GM19467 (cell line): ENCODE results near the gene PPP4R3B.
"Not testable (repeated sequence)": the region's sequence is repeated elsewhere in the genome, so short reads cannot be mapped to it uniquely, and the experiment has no call there.

ENCODE experiments used
- ATAC-seq: cut with Tn5 transposase; IDR thresholded peaks from one replicate; pipeline ENCODE4 v1.9.1; 2021; ENCODE audit warnings: mild to moderate bottlenecking, moderate library complexity; ENCODE audit not compliant: unreplicated experiment

PPP4R3B gene

DNA sequence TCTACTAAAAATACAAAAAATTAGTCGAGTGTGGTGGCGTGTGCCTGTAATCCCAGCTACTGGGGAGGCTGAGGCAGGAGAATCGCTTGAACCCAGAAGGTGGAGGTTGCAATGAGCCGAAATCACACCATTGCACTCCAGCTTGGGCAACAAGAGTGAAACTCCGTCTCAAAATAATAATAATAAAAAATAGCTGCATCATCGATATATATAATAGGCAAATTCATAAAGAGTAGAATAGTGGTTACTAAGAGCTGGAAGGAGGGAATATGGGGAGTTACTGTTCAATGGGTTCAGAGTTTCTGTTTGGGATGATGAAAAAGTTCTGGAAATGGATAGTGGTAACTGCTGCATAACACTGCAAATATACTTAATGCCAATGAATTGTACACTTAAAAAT is 20.6 kb downstream of the PPP4R3B start:
- not testable (repeated sequence) for ATAC-seq

DNA sequence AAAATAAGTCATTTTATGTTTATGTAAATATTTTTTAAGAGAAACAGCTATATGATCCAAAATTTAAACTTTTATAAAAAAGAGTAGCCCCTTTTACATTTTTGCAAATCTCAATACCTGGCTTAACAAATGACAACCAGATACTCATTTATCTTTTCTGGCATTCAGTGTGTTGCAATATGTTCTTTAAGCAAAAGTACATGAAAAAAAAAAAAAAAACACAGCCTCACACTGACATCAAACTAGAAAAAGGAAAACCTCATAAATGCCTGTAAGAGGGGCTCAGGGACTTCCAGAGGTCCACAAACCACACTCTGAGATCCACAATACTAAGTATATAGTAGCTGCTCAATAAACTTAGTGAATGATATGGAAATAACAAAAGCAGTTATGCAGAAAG is 21.9 kb downstream of the PPP4R3B start:
- no peak for ATAC-seq

DNA sequence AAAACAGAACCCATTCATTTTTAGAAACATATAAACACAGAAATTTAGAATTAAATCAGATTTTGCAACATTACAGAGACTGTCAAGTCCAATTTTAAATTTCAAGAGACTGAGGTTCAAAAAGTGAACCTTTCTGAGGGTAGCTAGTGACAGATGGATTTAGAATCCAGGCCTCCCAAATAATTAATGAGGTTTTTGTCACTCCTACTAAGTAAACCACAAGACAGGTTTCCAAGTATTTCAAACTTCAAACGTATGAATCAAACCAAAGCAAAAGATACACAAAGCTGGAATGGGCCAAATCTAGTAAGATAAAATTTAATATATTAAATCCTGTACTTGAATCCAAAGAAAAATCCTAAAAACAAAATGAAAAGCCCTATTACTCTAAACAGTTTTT is 25.3 kb downstream of the PPP4R3B start:
- ATAC-seq, result no peak

DNA sequence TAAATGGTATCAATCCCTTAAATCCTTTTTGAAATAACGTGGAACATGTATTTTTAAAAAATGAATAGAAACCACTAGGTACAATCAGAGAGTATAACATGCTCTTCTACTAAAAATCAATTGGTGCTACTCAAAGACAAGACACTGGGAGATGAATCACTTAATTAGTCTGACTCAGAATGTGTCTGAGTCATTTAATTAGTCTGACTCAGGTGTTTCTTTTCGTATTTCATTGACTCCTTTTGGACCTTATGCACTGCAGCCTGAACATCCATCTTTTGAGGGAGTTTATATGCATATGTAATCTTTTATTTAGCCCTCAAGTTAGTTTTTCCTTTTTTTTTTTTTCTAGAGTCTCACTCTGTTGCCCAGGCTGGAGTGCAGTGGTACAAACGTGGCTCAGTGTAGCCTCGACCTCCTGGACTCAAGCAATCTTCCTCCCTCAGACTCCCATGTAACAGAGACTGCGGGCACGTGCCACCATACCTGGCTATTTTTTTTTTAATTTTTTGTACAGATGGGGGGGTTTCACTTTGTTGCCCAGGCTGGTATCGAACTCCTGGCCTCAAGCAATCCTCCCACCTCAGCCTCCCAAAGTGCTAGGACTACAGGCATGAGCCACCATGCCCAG is 26.5 kb downstream of the PPP4R3B start:
- no peak for ATAC-seq

DNA sequence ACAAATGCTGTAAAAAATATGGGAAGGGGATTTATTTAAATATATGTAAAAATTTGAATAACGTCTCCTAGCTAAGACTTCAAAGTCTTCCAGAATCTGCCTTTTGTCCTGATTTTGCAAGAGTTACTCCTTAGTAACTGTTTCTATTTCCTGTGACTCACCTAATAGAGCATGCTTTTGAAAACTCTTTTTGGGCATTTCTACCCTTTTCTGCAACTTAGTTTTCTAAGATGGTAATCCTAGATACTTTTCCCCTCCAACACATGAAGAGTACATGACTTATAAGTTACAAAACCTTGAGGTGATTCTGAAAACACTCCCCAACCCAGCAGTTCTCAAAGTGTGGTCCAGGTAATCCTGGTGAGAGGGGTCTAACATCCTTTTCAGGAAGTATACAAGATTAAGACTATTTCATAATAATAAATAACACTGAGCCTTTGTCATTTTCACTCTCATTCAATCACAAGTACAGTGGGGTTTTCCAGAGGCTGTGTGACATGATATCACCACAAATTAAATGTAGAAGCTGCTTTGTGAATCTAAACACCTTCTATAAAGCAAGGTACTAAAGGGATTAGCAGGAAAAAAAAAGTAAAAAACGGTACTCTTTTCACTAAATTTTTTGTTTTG is 31.9 kb downstream of the PPP4R3B start:
- no peak for ATAC-seq

DNA sequence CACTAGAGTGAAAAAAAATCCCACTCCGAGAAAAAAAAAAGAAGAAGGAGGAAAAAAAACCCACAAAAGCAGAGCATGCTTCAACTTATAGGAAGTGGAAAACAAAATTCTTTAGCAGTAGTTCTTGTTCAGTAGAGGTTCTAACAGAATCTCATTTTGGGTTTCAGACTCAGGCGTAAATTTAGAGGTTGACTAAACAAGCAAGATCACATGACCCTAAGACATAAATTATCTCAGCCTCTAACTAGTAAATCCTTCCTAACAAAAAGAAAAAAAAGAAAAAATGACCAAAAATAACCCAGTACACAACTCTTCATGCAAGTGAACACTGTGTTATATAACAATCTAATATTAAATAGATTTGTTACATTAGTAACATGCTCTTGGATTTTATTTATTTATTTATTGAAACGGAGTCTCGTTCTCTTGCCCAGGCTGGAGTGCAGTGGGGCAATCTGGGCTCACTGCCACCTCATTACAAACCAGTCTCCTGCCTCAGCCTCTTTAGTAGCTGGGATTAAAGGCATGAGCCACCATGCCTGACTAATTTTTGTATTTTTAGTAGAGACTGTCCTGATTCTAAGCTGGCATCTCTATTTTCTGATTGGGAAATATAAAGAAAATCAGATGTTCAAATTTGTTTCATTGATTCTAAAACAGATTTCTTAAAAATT is 35.4 kb downstream of the PPP4R3B start:
- ATAC-seq, result no peak

DNA sequence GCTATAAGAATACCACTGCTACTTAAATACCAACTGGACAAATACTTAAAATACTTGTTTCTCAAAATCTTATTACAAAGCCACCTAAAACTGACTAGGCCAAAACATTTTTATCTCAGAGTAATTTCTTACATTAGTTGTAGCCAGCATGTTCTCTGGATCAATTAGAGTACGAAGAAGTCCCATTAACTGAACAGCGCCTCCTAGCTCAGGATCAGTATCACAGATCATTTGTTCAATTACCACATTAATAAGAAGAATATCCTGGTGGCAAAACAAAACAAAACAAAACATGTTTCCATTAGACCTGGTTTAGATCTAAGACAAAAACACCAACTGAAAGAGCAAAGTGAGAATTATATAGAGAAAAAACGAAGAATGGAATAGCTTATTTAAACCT is 36.0 kb downstream of the PPP4R3B start:
- no peak for ATAC-seq

DNA sequence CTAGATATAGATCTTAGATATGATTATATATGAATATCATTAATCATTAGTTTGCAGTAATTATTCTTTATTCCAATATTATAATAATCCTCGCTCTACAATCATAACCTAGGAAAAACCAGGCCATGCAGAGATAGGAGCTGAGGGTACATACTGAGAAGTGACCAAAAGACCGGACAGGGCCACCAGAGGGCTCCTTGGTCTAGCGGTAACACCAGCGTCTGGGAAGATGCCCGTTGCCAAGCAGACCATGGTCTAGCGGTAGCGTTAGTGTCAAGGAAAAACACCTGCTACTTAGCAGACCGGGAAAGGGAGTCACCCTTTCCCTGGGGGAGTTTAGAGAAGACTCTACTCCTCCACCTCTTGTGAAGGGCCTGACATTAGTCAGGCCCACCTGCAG is 48.4 kb downstream of the PPP4R3B start:
- not testable (repeated sequence) for ATAC-seq

DNA sequence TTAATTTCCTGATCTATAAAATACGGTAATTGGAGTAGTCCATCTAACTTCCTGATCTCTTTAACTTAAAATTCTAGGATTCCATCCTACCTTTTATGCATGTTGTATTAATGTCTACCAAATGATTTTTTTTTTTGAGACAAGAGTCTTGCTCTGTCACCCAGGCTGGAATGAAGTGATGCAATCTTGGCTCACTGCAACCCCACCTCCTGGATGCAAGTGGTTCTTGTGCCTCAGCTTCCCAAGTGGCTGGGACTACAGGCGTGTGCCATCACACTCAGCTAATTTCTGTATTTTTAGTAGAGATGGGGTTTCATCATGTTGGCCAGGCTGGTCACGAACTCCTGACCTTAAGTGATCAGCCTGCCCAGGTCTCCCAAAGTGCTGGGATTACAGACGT is 50.1 kb downstream of the PPP4R3B start:
- ATAC-seq, result no peak

DNA sequence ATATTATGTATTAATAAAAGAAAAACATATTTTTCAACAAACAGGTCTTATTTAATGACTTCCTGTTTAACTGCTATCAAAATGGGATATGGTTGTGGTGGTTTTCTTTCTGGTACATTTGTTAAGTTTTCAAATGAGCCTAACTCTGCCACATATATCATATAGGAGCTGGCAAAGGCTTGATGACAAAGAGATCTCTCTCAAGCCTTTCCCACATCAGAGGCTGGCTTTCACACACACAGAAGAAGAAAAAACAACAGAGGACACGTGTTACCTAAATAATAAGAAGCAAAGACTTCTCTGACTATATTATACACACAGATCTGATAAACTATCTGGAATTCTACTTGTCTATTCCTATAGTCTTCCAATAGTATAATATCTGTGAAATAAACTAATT is 51.8 kb downstream of the PPP4R3B start:
- ATAC-seq, result no peak

DNA sequence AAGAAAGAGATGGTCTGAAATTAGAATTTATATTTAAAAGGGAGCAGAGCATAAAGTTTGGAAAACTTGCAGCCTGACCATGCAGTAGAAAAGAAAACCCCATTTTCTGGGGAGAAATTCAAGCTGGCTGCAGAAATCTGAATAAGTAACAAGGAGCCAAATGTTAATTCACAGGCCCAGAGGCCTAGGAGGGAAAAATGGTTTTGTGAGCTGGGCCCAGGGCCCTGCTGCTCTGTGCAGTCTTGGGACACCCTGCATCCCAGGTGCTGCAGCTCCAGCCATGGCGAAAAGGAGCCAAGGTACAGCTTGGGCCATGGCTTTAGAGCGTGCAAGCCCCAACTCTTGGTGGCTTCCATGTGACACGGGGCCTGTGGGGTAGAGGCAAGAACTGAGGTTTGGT is 56.6 kb downstream of the PPP4R3B start:
- ATAC-seq, result no peak

DNA sequence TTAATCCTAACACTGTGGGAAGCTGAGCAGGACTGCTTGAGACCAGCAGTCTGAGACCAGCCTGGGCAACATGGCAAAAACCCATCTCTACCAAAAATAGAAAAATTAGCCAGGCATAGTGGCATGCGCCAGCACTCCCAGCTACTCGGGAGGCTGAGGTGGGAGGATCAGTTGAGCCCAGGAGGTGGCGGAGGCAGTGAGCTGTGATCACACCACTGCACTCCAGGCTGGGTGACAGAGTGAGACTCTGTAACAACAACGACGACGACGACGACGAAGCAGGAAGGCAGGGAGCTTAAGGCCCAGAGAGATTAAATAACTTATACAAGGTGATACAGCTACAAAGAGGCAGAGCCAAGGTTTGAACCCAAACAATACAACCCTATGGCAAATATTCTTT is 60.6 kb downstream of the PPP4R3B start:
- no peak for ATAC-seq

DNA sequence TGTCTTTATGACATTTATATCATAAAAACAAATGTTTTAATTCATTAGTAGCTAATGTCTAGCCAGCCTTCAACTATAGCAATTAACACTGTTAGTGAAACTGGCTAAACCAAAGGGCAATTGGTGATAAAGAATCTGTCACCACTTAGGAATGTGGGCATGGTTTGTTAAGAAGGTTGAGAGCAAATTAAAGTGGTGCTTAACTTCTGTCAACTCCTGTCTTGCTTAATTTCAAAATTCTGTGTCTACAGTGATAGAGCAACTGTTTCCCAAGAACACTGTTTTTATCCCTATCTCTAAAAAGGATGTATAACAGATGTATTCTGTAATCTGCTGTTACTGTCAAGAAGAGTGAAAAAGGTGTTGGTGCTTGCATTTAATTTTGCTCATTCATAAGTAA is 61.4 kb downstream of the PPP4R3B start:
- ATAC-seq, result no peak

DNA sequence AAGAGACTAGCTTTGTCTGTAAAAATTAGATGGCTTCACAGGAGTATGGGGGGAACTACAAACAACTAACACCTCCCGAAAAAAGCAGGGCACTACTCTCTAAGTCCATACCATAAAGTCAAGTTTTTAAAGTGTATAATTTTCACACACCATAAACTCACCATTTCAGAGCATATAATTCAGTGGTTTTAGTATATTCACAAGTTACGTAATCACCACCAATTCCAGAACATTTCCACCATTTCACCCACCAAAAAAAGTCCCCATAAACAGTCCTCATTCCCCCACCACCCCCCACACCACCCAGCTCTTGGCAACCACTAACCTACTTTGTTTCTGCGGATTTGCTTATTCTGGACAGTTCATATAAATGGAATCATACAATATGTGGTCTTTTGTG is 64.1 kb downstream of the PPP4R3B start:
- ATAC-seq, result no peak

DNA sequence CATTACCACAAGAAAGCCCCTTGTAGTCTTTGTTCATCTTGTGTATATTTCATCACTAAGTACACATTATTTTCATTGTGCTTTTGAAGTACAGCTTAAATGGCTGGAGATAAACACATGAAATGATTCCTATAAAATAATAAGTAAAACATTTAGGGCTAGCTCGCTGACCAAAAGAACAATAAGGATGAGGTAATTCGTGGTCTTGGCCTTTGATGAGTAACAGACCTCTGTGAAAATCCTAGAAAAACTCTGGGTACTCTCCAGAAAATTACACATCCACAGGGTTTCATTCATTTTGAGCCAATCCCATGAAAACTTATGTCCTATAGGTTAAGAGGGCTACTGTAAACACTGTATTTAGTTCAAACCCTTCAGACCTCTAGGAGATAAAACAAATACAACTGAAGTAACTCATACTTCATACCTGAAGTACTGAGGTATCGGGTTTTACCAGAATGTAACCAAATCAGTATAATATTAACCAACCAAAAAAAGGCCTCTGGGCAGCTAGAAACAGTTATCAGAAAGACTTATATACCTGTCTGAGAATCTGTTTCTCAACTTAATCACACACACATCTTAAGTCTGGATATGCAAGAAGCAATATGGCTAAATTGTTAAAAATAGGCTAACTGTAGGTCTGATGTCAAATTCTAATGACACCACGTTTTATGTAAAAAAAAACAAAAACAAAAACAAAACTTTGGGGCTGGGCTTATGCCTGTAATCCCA is 66.9 kb downstream of the PPP4R3B start:
- ATAC-seq, result no peak

DNA sequence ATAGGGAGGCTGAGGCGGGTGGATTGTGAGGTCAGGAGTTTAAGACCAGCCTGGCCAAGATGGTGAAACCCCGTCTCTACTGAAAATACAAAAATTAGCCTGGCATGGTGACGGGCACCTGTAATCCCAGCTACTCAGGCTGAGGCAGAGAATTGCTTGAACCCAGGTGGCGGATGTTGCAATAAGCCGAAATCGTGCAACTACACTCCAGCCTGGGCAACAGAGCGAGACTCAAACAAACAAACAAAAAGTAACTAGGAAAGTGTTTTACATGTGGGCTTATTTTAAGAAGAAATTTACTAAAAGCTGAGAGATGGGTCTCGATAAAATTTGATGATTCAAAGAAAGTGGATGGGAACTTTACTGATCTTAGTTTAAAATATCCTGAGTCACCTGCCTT is 69.7 kb downstream of the PPP4R3B start:
- ATAC-seq, result not testable (repeated sequence)

DNA sequence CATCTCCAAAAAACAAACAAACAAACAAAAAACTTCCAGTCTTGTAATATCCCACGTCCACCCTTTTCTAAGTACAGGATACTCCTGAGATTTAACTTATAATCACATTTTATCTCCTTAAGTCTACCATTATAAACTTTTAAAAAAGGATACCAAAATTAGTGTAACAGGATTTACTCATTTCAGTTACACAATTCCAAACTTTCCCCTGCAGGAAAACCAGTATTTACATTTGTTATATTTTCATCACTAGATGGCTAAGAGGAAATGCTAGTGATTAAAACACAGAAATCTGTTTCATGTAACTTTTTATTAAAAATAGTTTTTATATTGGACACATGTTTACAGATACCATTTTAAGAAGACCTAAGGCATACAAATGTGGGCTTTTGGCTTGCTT is 70.4 kb downstream of the PPP4R3B start:
- no peak for ATAC-seq

DNA sequence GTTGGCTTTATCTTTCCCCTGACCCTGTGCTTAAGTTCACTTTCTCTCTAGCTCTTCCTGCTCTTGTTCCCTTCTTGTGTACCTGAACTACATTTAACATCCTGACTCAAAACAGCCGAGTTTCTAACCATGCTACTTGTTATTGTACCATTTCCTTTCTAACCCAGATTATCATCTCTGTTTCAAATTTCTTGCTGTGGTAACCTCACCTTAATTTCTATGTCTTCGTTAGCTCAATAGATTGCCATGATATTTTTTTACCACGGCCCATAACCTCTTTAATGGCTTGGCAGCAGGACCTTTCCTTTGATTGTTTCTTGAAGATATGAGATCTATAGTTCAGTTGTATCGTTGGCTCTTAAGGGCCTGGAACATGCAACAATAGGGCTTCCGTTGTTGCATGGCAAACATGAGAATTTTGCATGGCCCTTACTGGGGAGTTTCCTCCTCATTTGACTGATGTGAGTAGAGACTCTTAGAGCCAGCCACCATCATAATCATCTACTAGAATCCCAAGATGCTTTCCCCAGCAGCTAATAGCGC is 86.8 kb downstream of the PPP4R3B start:
- no peak for ATAC-seq

DNA sequence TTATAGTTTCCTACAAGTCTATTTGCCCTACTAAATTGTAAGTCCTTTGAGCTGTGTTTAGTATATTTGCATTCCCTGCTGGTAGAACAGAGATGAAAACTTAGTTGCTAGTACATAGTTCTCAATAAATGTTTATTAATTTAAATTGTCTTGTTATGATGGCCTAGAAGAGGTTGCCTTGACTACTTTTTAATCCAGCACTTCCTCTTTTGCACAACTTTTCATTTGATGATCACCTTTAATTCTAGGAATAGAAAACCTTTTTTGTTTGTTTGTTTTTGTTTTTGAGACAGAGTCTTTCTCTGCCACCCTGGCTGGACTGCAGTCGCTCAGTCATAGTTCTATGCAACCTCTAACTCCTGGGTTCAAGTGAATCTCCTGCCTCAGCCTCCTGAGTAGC is 91.2 kb downstream of the PPP4R3B start:
- no peak for ATAC-seq

DNA sequence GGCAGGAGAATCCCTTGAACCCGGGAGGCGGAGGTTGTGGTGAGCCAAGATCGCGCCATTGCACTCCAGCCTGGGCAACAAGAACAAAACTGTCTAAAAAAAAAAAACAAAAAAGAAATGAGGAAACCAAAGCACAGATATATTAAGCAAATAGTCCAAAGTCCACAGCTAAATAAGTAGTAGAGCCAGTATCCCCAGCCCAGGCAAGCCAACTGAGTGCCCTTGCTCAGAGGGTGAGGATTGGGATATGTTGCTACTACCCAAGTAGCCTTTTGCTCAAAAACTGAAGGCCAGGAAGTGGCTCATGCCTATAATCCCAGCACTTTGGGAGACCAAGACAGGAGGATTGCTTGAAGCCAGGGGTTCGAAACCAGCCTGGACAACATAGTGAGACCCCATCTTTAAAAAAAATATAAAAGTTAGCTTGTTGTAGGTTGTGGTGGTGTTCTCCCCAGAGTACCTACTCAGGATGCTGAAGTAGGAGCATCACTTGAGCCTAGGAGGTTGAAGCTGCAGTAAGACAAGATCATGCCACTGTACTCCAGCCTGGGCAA is 92.5 kb downstream of the PPP4R3B start:
- ATAC-seq, result no peak
